ENCODE data around the gene ABCA12.
"Not testable (repeated sequence)": the region's sequence is repeated elsewhere in the genome, so short reads cannot be mapped to it uniquely, and the experiment has no call there.

ABCA12 gene

GRCh38 chr2:215138479-215138878 is at the start of gene ABCA12:
TSS of gene ABCA12 (minus strand) at chr2:215138626. CDS start at chr2:215138208, 418 bp downstream.
- no peak for DNase-seq (ENCODE audit: low read depth)

- no peak for DNase-seq (ENCODE audit: low read depth)
Measured at GRCh38 chr2:215188078-215188477, 49.7 kb upstream of the ABCA12 start.

GRCh38 chr2:215186021-215186420 is 47.6 kb upstream of the ABCA12 start:
- no peak for DNase-seq (ENCODE audit: low read depth)

- no peak for DNase-seq (ENCODE audit: low read depth)
Measured at GRCh38 chr2:215178121-215178520, 39.7 kb upstream of the ABCA12 start.

GRCh38 chr2:215171796-215172195 is 33.4 kb upstream of the ABCA12 start:
- no peak for DNase-seq (ENCODE audit: low read depth)

GRCh38 chr2:215171151-215171550 is 32.7 kb upstream of the ABCA12 start:
- DNase-seq (ENCODE audit: low read depth), result no peak

- not testable (repeated sequence) for DNase-seq (ENCODE audit: low read depth)
Measured at GRCh38 chr2:215166505-215166904, 28.1 kb upstream of the ABCA12 start.

- DNase-seq (ENCODE audit: low read depth), result not testable (repeated sequence)
Measured at GRCh38 chr2:215163319-215163718, 24.9 kb upstream of the ABCA12 start.

GRCh38 chr2:215161301-215161829 is 22.9 kb upstream of the ABCA12 start:
- DNase-seq (ENCODE audit: low read depth), result no peak

- DNase-seq (ENCODE audit: low read depth), result no peak
Measured at GRCh38 chr2:215160081-215160480, 21.7 kb upstream of the ABCA12 start.

GRCh38 chr2:215156453-215156852 is 18.0 kb upstream of the ABCA12 start:
- DNase-seq (ENCODE audit: low read depth), result no peak

- DNase-seq (ENCODE audit: low read depth), result no peak
Measured at GRCh38 chr2:215149894-215150293, 11.5 kb upstream of the ABCA12 start.

- DNase-seq (ENCODE audit: low read depth), result no peak
Measured at GRCh38 chr2:215149486-215149885, 11.1 kb upstream of the ABCA12 start.

- DNase-seq (ENCODE audit: low read depth), result no peak
Measured at GRCh38 chr2:215149060-215149459, 10.6 kb upstream of the ABCA12 start.

- DNase-seq (ENCODE audit: low read depth), result no peak
Measured at GRCh38 chr2:215145611-215146010, 7.2 kb upstream of the ABCA12 start.

GRCh38 chr2:215144106-215144875 is 5.9 kb upstream of the ABCA12 start:
- no peak for DNase-seq (ENCODE audit: low read depth)

GRCh38 chr2:215143458-215143857 is 5.0 kb upstream of the ABCA12 start:
- no peak for DNase-seq (ENCODE audit: low read depth)

- no peak for DNase-seq (ENCODE audit: low read depth)
Measured at GRCh38 chr2:215141706-215142105, 3.3 kb upstream of the ABCA12 start.

- DNase-seq (ENCODE audit: low read depth), result no peak
Measured at GRCh38 chr2:215140166-215140707, 1.8 kb upstream of the ABCA12 start.

- no peak for DNase-seq (ENCODE audit: low read depth)
Measured at GRCh38 chr2:215137741-215138340, 585 bp downstream of the ABCA12 start.

GRCh38 chr2:215137329-215137686 is 1.1 kb downstream of the ABCA12 start:
- no peak for DNase-seq (ENCODE audit: low read depth)

- no peak for DNase-seq (ENCODE audit: low read depth)
Measured at GRCh38 chr2:215136669-215137328, 1.6 kb downstream of the ABCA12 start.

GRCh38 chr2:215120401-215120800 is 18.0 kb downstream of the ABCA12 start:
- no peak for DNase-seq (ENCODE audit: low read depth)

Measured in stimulated activated CD8-positive, alpha-beta memory T cell treated with anti-CD3 and anti-CD28 coated beads, Interleukin-7, amount 100 ng/mL, for 24 hours (primary cell).